Pulmonary artery endothelial cell (primary cell): ENCODE results near the gene CTIF. TPM values are rescaled to one million over a fixed set of nuclear protein-coding genes. Genes with fewer than 3 reads are reported as not detected.

Source experiments
- DNase-seq: peaks from one replicate; pipeline ENCODE4 v3.0.0-alpha.2; 2011; ENCODE audit warnings: low read depth, low spot score
- total RNA-seq: library from RNA; depleted of rRNA; stranded (reverse); fragments of >200 nt; gene quantifications from 2 replicates; pipeline ENCODE4 v1.2.3, GENCODE V29; 2014

CTIF gene
- total RNA-seq, 1 donor from 2014 or later, result 15.2 TPM

DNA sequence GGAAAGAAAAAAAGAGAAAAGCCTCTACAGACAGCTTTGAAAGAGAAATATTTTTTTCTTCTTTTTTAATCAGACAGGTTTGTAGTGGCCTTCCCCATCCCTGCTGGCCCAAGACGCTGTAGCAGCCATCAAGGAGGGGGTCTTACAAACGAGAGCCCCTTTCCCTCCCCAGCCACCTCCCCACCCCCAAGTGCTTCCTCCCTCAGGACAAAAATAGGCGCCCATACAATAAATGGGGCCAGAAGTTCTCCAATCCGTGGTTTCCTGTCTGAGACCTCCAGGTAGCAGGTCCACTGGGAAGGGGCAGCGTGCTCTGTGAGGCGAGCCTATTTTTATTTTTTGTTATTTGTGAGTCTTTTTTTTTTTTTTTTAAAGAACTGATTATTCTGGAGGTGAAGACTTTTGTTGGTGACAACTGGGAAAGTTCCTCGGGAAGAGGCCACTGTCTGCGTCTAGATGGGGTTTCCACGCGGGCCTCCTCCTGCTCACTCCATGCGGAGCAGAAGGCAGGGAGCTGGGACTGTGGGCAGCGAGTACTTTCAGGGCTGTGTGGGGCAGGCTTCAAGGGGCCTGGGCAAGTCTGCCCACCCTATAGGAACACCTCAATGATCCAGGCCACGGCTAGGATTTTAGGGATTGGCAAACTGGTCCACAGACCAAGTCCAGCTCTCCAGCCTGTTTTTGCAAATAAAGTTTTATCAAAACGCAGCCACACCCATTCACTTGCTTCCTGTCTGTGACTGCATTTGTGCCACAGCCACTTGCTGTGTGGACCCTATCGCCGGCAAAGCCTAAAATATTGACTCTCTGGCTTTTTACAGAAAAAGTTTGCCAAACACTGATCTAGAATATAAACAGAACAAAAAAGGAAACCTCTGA lies 139.6 kb downstream of the CTIF start:
- DNase-seq, result no peak

DNA sequence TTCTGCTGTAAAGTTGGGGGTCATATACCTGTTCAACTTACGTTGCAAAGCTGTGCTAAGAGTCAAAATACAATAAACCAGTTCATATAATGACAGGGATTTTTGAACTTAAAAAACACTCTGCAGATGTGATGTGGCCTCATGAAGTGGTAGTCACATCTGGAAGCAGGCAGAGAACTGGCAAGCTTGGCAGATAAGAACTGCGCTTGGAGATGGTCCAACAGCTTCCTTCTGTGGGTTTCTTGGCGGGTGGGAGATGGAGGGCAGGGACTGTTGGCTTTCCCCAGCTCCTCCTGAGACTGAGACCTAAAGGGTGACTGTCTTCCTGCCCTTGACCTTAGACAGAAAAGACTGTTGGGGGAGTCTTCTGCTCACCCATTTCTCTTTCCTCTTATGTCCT lies 140.4 kb downstream of the CTIF start:
- no peak for DNase-seq

DNA sequence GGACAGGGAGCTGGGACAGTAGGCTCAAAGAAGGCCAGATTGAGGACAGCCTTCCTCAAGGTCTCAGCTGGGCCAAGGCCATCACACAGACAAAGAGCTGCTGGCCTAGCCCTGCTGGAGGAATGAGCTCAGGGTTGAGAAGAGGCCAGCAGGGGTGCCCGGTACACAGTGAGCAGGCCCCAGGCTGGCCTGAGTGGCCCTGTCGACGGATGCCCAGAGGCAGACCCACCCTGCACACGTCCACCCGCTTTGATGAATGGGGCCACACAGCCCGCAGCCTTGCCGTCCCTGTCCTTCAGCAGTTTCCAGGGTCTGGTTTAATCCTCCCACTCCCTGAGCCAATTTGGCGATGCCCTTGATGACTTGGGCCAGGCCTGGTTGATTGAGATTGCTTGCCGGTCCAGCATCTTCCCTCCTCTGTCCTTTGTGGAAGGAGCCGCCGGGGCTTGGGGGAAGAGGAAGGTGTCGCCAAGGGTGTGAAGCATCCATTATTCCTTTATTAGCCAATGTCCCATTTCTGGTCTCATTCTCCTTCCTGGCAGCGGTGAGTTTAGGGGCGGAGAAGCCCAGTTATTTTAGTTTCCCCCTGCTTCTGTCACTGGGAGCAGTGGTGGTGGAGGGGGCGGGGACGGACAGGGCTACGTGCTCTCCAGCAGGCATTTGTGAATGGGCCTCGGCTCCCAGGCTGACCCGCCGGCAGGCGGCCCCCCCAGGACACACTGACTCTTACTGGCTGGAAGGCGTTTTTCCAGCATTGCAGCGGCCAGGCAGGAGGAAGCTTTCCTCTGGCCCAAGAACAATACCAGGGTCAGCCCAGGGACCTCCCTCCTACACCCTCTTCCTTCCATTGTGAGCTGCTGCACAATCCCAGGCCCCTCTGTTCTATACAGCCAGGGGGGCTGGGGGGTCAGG lies 141.8 kb downstream of the CTIF start:
- peak; percentile 87 for DNase-seq

DNA sequence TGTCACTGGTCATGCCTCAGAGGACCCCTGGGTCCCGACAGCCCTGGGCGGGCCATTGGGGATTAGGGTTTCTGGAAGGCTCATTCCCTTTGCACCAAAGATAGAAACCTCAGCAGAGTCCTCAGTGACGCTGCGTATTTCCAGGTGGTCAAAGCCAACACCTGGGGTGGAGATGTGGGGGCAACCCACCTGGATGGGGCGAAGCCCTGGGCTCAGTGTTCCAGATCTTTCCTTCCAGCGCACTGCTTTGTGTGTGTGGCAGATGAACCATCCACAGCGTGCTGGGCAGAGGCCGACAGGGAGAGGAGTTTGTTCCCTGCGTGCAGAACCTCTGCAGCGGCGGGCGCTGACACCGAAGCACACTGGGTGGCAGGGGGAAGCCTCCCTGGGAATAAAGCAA lies 143.9 kb downstream of the CTIF start:
- no peak for DNase-seq

DNA sequence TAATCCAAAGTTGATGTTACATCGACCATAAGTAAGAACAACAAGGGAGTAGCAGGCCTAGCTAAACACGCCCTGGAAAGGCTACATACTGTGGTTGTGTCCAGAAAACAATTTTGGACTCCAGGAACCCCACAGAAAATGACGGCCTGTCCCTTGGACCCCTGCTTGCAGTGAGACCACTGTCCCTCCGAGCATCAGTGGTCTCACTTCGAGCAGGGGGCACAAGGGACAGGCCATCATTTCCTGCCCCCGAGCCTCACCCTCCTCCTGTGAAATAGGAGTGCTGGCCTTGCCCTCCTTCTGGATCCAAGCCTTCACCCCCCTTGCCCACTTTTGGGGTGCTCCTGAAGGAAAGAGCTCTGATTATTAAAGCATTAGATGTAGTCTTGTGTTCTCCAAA lies 144.4 kb downstream of the CTIF start:
- no peak for DNase-seq

DNA sequence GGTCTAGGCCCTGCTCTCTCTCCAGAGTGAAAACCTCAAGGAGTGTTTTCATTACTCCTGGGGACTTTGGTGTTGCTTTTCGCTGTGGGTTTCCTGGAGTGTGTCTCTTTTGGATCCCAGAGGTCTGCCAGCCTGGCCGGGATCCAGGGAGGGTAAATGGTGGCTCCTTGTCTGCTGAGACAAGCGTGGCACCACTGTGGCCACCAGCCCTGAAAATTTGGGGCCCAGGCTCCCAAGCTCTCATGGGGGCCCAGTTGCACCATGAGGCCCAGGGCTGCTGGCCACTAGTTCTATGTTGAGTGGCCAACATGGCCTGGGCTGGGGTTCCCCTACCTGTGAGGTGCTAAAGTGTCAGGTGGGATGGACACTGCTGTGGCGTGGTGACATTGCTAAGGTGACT lies 144.8 kb downstream of the CTIF start:
- DNase-seq, result no peak

DNA sequence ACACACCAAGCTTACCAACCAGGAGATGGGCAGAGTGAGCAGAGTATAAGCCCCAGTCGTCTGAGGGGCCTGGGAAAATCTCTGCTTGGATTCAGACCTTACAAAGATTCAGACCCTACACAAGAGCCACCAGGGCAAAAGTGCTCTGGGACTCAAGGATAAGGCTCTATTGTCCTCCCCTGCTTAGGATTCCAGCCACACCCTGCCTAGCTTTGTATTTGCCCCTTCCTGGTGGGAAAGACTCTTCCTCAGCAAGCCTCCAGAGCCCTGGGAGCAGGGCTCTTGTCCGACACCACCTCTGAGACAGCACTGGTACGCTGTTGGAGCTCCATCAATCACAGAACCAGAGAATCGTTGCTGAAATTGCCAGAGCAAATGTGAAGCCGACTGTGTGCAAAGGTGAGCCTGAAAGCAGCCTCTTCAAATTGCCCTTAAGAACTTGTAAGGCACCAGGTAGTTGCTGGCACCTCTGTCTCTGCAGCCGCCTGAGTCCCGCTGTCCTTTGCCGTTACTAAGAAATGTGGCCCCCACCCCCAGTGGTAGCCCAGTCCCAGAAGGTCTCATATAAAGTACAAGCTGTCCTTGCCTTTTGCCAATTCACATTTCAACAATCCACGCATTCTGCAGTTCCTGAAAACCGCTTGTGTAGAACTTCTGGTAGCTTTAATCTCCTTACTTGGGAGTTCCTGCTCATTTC lies 148.7 kb downstream of the CTIF start:
- no peak for DNase-seq

DNA sequence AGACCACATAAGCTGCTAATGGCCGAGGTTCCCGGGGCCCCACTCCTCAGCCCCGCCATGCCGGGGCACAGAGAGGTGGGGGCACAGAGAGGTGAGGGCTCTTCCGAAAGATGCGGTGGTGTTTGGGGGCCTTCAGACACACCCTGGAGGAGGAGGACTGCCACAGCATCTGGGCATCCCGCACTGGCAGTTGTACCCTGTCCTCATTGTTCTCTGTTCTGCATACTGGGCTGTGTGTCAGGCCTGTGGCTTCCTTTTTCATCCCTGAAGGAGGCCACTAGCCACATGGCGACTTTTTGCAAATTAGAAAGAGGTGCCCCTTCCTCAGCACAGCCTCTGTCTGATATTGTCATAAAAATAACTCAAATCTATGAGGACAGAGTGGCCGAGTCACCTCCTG lies 150.1 kb downstream of the CTIF start:
- DNase-seq, result no peak

DNA sequence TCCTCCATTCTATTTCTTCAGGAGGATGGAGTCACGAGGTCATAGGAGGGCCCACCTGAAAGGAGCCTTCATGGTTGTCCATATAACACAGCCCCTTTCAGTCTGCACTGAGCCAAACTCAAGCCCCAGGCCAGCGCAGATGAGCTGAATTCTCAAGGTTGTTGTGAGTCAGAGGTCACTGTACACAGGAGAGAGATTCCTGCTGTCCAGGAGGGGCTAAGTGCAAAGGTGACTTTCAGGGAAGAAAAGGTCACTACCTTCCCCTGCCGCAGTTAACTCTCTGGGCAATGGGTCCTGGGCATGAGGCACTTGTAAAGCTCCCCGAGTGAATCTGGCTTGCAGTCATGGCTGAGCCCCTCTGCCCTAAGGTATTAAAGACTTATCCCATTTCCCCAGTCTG lies 150.7 kb downstream of the CTIF start:
- no peak for DNase-seq

DNA sequence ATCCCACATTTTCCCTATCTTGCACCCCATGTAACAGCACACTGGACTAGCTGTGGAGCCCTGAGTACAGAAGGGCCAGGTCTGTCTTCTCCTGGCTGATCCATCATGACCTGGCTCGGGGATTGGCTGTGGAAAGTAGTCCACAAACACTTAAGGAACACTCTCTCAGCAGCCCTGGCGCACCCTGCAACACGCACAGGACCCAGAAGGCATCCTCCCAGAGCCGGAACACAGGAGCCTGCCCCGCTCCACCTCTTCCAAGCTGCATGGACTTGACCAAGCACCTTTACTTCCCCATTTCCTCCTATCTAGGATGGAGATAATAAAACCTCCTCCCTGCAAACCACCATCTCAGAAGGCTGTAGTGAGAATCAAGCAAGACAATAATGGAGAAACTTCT lies 151.7 kb downstream of the CTIF start:
- DNase-seq, result no peak

DNA sequence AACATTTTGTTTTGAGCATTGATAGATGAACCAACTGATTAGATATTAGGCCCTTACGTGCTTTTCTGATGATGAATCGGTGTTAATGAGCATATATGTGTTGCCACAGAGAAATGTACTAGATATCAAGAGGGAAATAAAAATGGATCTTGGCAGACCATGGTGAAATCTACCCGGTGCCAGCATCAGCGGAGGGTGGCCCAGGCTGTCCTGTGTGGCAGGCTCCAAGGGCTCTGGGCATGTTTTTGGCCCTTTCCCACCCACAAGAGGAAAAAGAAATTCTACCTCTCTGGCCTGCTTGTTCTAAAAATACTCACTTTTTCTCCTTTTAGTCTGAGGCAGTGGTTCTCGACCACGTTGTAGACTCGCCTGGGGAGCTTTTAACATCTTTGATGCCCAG lies 154.2 kb downstream of the CTIF start:
- DNase-seq, result no peak

DNA sequence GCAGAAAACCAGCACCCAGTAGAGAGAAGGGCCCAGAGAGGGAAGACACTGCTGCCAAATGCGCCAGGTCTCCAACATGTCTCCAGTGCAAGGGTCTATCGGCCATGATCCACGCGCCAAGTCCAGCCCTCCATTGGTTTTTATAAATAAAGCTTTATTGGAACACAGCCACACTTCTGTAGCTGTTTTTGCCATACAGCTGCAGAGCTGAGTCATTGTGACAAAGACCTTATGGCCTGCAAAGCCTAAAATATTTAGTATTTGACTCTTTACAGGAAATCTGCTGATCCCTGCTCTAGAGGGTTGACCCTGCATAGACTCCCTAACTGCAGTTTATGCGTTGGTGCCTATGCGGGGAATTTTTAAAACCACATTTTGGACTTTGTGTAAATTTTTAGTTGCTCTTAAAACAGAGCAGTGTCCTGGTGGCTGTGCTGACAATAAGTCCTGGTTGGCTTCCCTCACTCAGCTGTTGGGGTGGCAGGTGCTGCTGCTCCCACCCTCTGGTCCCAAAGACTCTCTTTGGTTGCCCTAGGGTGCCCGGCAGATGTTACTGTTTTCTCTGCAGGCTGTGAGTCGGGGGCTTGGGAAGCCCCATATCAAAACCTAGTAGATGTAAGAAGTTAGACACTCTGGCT lies 154.9 kb downstream of the CTIF start:
- no peak for DNase-seq

DNA sequence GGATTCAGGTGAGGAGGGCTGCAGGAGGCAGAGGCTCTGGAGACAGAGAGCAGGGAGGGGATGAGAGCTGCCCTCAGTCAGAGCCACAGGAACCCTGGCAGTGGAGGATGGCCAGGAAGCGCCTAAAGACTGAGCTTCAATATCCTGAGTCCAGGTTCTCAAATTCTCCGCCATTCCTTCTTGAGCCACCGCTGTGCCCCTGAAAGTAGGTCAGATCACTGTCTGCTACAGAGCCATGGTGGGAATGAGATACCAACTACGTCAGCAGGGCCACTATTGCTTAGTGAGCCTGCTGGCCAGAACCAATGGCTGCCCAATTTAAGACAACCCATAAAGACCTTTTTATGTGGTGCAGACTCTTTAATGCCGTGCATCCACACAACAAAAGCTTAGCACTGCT lies 155.5 kb downstream of the CTIF start:
- no peak for DNase-seq

DNA sequence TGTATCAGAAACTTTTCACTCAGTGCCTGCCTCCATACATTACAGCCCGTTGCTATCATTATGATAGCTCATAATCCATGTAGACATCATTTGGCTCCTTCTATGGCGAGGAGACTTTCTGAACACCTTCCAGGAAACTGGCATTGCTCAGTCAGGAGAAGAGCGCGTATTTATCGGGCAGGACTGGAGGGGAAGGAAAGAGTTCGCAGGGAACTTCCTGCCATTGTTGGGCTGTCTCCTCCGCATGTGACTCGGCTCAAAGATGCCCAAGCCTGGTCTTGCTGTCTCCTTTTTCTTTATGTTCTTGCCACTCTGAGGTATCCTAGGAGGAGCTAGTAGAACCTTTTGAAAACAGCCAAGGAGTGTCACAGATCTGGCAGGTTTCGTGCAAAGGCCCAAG lies 156.8 kb downstream of the CTIF start:
- no peak for DNase-seq

DNA sequence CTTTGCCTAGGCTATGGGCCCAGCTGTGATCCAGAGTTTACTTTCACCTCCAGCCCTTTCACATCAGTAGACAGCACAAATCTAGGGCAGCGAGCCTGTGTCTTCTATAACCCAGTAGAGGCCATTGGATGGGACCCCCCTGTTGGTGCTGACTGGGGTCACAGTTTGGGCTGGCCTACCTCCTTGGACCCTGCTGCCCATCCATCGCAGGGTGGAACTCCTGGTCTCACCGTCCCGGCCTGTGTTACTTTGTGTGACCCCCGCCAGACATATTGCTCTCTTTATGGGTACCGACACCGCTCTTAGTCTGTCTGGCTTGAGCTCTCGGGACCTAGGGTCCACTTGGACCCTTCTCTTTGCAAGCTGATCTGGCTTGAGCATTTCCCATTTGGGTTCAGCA lies 157.4 kb downstream of the CTIF start:
- no peak for DNase-seq

DNA sequence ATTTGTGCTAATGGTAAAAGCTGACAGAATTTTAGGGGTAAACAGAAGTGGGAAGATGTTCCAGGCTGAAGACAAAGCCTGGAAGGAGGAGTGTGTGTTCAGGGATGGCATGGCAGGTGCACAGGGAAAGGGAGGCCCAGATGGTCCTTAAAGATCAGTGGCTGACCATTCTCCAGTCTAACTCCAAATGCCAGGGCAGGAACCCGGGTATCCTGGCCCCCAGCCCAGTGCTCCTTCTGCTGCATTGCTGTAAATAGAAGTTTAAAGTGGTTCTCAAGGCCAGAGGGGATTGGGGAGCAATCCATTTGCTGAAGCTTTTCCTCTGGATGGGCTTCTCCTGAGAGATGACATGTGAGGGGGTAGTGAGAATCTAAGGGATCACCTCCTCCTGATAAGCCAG lies 158.6 kb downstream of the CTIF start:
- DNase-seq, result no peak

DNA sequence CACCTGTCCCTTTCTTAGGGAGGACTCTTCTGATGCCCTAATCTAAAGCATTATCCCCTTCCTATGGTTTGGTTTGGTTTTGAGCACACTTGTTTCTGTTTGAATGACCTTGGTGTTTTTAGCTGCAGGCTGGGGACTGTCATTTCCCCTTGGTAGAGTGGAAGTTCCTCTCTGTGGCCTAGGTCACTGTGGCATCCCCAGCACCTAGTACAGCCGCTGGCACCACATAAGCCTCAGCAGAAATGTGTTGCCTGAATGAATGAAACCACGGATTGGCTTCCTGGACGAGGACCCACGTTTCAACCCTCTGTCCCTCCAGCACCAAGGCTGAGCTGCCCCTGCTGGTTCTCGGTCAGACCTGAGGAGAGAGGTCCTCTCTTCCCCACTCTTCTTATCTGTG lies 159.9 kb downstream of the CTIF start:
- DNase-seq, result no peak

DNA sequence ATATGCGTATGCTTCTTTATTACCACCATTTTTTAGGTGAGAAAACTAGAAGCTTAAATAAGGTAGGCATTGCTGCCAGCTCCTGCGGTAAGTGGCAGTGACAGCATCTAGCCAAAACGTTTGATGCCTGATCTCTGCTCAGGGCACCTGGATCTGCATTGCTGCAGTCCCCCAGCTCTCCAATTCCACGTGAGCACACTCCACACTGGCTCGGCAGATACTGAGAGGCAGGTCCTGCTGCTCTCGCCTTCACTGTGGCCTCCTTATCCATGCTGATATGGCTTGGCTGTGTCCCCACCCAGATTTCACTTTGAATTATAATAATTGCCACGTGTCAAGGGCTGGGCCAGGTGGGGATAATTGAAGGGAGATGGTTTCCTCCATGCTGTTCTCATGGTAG lies 160.9 kb downstream of the CTIF start:
- no peak for DNase-seq

DNA sequence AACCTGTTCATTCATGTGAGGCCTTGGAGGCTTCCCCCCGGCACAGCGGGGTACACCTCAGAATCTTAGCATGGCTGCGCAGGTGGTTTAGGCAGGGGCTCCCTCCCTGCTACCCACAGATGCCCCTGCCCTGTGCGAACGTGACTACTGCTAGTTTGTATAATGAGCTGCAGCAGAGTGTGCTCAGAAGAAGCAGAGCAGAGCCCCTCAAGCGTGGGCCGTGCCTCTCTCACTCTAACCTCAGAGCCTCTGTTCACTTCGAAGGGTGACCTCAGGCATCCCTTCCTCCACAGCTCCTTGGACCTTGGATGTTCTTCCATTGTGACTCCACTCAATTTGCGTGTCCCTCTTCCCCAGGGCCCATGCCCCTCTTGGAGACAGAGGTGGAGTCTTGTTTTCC lies 161.6 kb downstream of the CTIF start:
- no peak for DNase-seq

DNA sequence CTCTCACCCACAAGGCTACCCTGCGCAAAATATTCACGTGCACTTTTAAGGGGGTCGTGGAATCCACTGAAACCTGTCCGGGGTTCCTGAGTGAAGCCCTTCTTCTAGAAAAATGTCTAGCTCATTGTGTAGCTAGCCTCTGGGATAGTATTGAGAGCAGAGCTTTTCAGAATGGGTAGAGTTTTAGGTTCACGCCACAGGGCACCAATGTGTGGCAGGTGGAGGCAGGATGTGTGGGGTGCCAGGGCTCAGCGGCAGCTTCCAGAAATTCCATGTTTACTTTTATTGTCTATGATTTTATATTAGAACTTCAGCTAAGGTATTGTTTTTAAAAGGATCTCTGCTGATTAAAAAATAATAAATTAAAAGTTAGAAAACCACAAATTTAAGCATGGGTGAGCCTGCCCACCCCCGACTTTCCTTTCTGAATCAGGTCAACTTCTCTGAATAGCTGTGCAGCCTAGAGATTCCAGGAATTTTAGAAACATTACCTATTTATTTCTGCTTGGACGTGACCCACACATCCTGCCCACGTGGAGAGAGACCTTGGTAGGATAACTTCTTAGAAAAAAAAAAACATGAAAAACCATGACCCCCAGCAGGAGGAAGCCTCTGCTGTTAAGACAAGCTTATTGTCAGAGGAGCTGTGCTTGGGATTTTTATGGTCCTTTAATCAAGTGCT lies 163.7 kb downstream of the CTIF start:
- no peak for DNase-seq

DNA sequence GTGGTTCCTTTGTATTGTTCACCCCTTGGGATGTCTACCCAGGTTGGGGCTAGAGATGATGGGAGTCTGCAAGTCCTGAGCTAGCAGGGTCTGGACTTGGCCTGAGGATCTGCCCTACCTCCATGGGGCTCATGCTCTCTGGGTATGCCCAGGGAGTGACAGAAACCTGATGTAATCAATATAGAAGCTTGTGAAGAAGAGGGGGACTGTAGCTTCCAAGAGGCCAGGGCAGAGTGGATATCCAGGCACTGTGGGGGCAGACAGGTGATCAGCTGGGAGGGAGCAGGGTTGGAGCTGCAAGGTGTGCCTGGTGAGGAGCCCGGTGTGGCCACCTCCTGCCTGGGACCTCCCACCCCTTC lies 164.2 kb downstream of the CTIF start:
- no peak for DNase-seq
